Kasumi-1 (cell line): ENCODE measurements around the gene NAPSA.
A peak's percentile ranks its signal among the peaks of the same experiment; 100 is the strongest.
"Not testable (repeated sequence)": the region's sequence is repeated elsewhere in the genome, so short reads cannot be mapped to it uniquely, and the experiment has no call there.

Source experiments
- DNase-seq, 2 experiments: peaks; one replicate each; lab custom pipeline; 2025; lab: John Stamatoyannopoulos, UW

The NAPSA gene

GRCh38 chr19:50331221-50331993 lies 34.0 kb downstream of the NAPSA start:
- no peak for DNase-seq

- DNase-seq, result peak; percentile 38 to 69
Measured at GRCh38 chr19:50330365-50331078, 34.9 kb downstream of the NAPSA start.

GRCh38 chr19:50329926-50330294 lies 35.5 kb downstream of the NAPSA start:
- DNase-seq, result not testable (repeated sequence)

GRCh38 chr19:50329146-50329925 lies 36.1 kb downstream of the NAPSA start, which contains the start of gene KCNC3:
Gene KCNC3 (minus strand): TSS chr19:50329377. CDS start chr19:50329082, 295 bp downstream.
- no peak for DNase-seq

- DNase-seq, result no peak
Measured at GRCh38 chr19:50328873-50329145, 36.6 kb downstream of the NAPSA start.

- no peak for DNase-seq
Measured at GRCh38 chr19:50328224-50328872, 37.1 kb downstream of the NAPSA start.

GRCh38 chr19:50327461-50328223 lies 37.8 kb downstream of the NAPSA start:
- no peak for DNase-seq

- DNase-seq, result no peak
Measured at GRCh38 chr19:50327013-50327412, 38.4 kb downstream of the NAPSA start.

- no peak for DNase-seq
Measured at GRCh38 chr19:50326101-50326664, 39.3 kb downstream of the NAPSA start.

GRCh38 chr19:50325310-50326100 lies 39.9 kb downstream of the NAPSA start:
- DNase-seq, result peak; percentile 52 to 56

- no peak for DNase-seq
Measured at GRCh38 chr19:50324331-50324730, 41.1 kb downstream of the NAPSA start.

GRCh38 chr19:50323782-50324133 lies 41.7 kb downstream of the NAPSA start:
- no peak for DNase-seq

- DNase-seq, result no peak
Measured at GRCh38 chr19:50322931-50323781, 42.3 kb downstream of the NAPSA start.

- no peak for DNase-seq
Measured at GRCh38 chr19:50322234-50322633, 43.2 kb downstream of the NAPSA start.

- no peak for DNase-seq
Measured at GRCh38 chr19:50321831-50322230, 43.6 kb downstream of the NAPSA start.

GRCh38 chr19:50320596-50320995 lies 44.8 kb downstream of the NAPSA start:
- no peak for DNase-seq

- no peak for DNase-seq
Measured at GRCh38 chr19:50320051-50320450, 45.4 kb downstream of the NAPSA start.

GRCh38 chr19:50319156-50319555 lies 46.3 kb downstream of the NAPSA start:
- no peak for DNase-seq

GRCh38 chr19:50318438-50318837 lies 47.0 kb downstream of the NAPSA start:
- DNase-seq, result no peak

- no peak for DNase-seq
Measured at GRCh38 chr19:50317115-50317514, 48.3 kb downstream of the NAPSA start.
